KMS-11 (cell line): ENCODE data around the gene NCS1.

Experiments used
- H2AFZ ChIP-seq: fragments of 200-600 bp; sonication (generic); 2 replicates; pipeline ENCODE4 v1.6.1; 2016; ENCODE audit warnings: antibody characterized with exemption, mixed run types, low read depth
- H3K27ac ChIP-seq: fragments of 200-600 bp; sonication (generic); 2 replicates; pipeline ENCODE4 v1.6.1; 2016; ENCODE audit warnings: mild to moderate bottlenecking, mixed run types
- H3K27me3 ChIP-seq: fragments of 200-600 bp; sonication (generic); 2 replicates; pipeline ENCODE4 v1.6.1; 2017; ENCODE audit warnings: mild to moderate bottlenecking, low read depth, mixed run types, moderate library complexity; ENCODE audit not compliant: insufficient read depth
- H3K36me3 ChIP-seq: fragments of 200-600 bp; sonication (generic); 2 replicates; pipeline ENCODE4 v1.6.1; 2017; ENCODE audit warnings: mild to moderate bottlenecking, mixed run types; ENCODE audit not compliant: insufficient read depth
- H3K4me1 ChIP-seq: fragments of 200-600 bp; sonication (generic); 2 replicates; pipeline ENCODE4 v1.6.1; 2016; ENCODE audit warnings: mild to moderate bottlenecking, low read depth, mixed run types; ENCODE audit not compliant: poor library complexity, severe bottlenecking
- H3K4me2 ChIP-seq: fragments of 200-600 bp; sonication (generic); 2 replicates; pipeline ENCODE4 v1.7.0; 2016; ENCODE audit warnings: mild to moderate bottlenecking, mixed run types
- H3K4me3 ChIP-seq: fragments of 200-600 bp; sonication (generic); IDR thresholded peaks from 2 replicates; pipeline ENCODE4 v1.6.1; 2017; ENCODE audit warnings: low read depth, low read length, mixed read lengths; ENCODE audit not compliant: insufficient read depth
- H3K79me2 ChIP-seq: fragments of 200-600 bp; sonication (generic); 2 replicates; pipeline ENCODE4 v1.6.1; 2016; ENCODE audit warnings: low read depth, mixed run types; ENCODE audit not compliant: insufficient read depth
- H3K9ac ChIP-seq: fragments of 200-600 bp; sonication (generic); 2 replicates; pipeline ENCODE4 v1.6.1; 2016; ENCODE audit warnings: mild to moderate bottlenecking, mixed run types
- H4K20me1 ChIP-seq: fragments of 200-600 bp; sonication (generic); 2 replicates; pipeline ENCODE4 v1.6.1; 2016; ENCODE audit warnings: mild to moderate bottlenecking, mixed run types; ENCODE audit not compliant: insufficient read depth
- TF ChIP-seq, protein P1 (sequence below): fragments of 200-600 bp; sonication (generic); conservative IDR thresholded peaks from 2 replicates; pipeline ENCODE4 v1.6.1; 2017; ENCODE audit warnings: low read depth, mild to moderate bottlenecking, antibody characterized with exemption, low read length, moderate library complexity, mixed read lengths

The NCS1 gene

DNA sequence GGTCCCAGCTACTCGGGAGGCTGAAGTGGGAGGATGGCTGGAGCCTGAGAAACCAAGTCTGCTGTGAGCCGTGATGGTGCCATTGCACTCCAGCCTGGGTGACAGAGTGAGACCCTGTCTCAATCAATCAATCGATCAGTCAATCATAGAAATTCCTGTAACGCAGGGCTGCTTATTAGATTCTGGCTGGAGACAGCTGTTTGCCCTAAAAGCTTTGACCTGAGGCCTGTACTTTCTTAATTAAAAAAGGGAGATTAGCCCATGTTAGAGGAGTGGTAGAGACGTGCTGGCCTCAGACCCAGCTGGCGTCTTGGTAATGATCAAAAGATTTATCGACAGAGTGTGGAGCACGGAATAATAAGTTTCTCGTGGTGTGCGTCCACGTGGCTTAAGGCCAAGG lies 52.9 kb downstream of the NCS1 start:
- Histone ChIP-seq H3K27ac (no peak overlapping the region), H3K27me3 (no peaks in the 10 kb centered on the region), H2AFZ (no peak overlapping the region), H3K4me3 (no peak overlapping the region), H3K9ac (no peak overlapping the region), H3K4me2 (no peak overlapping the region), H3K4me1 (no peaks in the 10 kb centered on the region), H3K36me3 (no peaks in the 10 kb centered on the region; the same call in 1 of the 2 replicates), H4K20me1 (no peaks in the 10 kb centered on the region), H3K79me2 (no peaks in the 10 kb centered on the region)
- TF ChIP-seq, protein P1, sequence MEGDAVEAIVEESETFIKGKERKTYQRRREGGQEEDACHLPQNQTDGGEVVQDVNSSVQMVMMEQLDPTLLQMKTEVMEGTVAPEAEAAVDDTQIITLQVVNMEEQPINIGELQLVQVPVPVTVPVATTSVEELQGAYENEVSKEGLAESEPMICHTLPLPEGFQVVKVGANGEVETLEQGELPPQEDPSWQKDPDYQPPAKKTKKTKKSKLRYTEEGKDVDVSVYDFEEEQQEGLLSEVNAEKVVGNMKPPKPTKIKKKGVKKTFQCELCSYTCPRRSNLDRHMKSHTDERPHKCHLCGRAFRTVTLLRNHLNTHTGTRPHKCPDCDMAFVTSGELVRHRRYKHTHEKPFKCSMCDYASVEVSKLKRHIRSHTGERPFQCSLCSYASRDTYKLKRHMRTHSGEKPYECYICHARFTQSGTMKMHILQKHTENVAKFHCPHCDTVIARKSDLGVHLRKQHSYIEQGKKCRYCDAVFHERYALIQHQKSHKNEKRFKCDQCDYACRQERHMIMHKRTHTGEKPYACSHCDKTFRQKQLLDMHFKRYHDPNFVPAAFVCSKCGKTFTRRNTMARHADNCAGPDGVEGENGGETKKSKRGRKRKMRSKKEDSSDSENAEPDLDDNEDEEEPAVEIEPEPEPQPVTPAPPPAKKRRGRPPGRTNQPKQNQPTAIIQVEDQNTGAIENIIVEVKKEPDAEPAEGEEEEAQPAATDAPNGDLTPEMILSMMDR = no peak

DNA sequence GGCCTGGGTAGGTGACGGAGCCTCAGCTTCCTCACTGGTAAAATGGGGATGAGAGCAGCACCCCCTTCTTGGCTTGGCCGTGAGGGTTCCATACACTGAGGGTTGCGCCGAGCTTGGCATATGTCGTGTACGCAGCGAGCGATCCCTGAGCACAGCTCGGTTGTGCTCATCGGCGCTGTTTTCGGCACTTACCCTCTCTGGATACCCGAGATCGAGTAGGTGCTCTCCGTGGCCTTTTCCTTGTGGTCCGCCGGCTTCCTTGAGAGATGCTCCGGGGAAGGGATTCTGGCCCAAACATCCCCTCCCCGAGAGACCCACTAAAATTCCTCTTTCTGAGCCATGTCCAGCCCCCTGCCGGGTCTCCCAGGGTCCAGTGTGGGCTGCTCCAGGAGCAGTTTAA lies 53.4 kb downstream of the NCS1 start:
- TF ChIP-seq, protein P1 = no peak
- no peak overlapping the region for H3K4me3 ChIP-seq
- no peaks in the 10 kb centered on the region for H3K27me3 ChIP-seq
- no peaks in the 10 kb centered on the region for H4K20me1 ChIP-seq
- no peak overlapping the region for H3K9ac ChIP-seq
- no peaks in the 10 kb centered on the region for H3K4me1 ChIP-seq
- no peak overlapping the region for H2AFZ ChIP-seq
- no peaks in the 10 kb centered on the region for H3K79me2 ChIP-seq
- H3K27ac ChIP-seq = no peak overlapping the region
- no peak overlapping the region for H3K4me2 ChIP-seq
- H3K36me3 ChIP-seq = no peaks in the 10 kb centered on the region; the same call in 1 of the 2 replicates

DNA sequence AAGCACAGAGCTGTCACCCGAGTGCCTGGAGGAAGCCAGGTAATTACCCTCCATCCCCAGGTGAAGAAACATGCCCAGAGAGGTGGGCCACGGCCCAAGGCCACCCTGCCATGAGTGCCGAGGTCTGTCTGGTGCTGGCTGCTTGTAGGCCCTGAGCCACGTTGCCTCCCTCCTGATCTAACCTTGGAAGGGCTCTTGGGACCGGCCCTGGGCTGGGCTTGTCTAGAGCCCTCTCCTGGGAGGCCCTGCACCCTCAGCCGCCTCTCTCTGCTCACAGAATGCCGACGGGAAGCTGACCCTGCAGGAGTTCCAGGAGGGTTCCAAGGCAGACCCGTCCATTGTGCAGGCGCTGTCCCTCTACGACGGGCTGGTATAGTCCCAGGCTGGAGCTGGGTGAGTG lies 53.9 kb downstream of the NCS1 start:
- H3K4me2 ChIP-seq = no peak overlapping the region
- H3K27me3 ChIP-seq = no peaks in the 10 kb centered on the region
- no peaks in the 10 kb centered on the region for H3K4me1 ChIP-seq
- TF ChIP-seq, protein P1 = no peak
- no peak overlapping the region for H3K27ac ChIP-seq
- no peaks in the 10 kb centered on the region for H3K79me2 ChIP-seq
- no peak overlapping the region for H3K9ac ChIP-seq
- no peak overlapping the region for H3K4me3 ChIP-seq
- H3K36me3 ChIP-seq = no peaks in the 10 kb centered on the region; the same call in 1 of the 2 replicates
- H4K20me1 ChIP-seq = no peaks in the 10 kb centered on the region
- no peak overlapping the region for H2AFZ ChIP-seq

DNA sequence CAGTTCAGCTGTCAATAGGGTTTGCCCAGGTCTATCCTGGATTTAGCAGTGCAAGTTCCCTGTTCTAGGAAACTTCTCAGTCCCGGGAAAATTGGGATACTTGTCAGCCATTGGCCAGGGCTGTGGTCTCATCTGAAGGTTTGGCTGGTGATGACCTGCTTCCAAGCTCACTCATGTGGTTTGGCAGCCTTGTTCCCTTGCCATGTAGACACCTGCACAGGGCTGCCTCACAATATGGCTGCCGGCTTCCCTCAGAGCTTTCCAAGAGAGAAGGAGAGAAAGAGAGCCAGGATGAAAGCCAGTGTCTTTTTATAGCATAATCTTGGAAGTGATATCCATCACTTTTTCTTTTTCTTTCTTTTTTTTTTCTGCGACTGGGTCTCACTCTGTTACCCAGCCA lies 55.6 kb downstream of the NCS1 start:
- Histone ChIP-seq H3K27ac (no peak overlapping the region), H2AFZ (no peak overlapping the region), H3K4me3 (no peak overlapping the region), H3K4me2 (no peak overlapping the region), H3K79me2 (no peaks in the 10 kb centered on the region), H3K4me1 (no peaks in the 10 kb centered on the region), H3K27me3 (no peaks in the 10 kb centered on the region), H3K9ac (no peak overlapping the region), H3K36me3 (no peaks in the 10 kb centered on the region; the same call in 1 of the 2 replicates), H4K20me1 (no peaks in the 10 kb centered on the region)
- TF ChIP-seq, protein P1 = no peak
